Thyroid gland (tissue), 4 donors: Measurements from ENCODE around the gene TWF2.

ENCODE experiments used
- POLR2A ChIP-seq, 2 donors: fragments of 450-650 bp; IDR thresholded peaks; one replicate each; pipeline ENCODE4 v1.6.1; 2017; ENCODE audit warnings: antibody characterized with exemption in 2 of 2, mild to moderate bottlenecking in 2 of 2, moderate library complexity in 1 of 2
- TF ChIP-seq, protein P1 (sequence below), 6 experiments: fragments of 200-600 bp in 3 of 6; fragments of 450-650 bp in 3 of 6; sonication (generic) in 3 of 6; IDR thresholded peaks; one replicate each; pipeline ENCODE4 v1.5.1; 2016 to 2019; ENCODE audit warnings: antibody characterized with exemption in 6 of 6, mild to moderate bottlenecking in 2 of 6, inconsistent platforms in 1 of 6, moderate library complexity in 1 of 6

DNA sequence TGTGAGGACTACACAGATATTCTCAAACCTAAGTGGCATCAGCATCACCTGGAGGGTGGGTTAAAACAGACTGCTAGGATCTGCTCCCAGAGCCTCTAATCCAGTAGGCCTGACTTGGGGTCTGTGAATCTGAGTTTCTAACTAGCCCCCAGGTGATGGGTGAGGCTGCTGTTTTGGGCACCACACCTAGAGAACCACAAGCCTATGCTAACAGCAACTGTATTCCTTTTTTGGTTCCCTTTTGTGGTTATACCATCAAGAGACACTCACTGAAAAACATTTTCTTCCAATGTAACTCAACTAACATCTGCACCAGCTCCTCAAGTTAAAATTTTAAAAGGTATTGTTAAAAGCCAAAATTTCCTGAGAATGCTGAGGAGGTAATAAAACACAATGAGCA, 23.5 kb upstream of the TWF2 start:
- TF ChIP-seq, protein P1, sequence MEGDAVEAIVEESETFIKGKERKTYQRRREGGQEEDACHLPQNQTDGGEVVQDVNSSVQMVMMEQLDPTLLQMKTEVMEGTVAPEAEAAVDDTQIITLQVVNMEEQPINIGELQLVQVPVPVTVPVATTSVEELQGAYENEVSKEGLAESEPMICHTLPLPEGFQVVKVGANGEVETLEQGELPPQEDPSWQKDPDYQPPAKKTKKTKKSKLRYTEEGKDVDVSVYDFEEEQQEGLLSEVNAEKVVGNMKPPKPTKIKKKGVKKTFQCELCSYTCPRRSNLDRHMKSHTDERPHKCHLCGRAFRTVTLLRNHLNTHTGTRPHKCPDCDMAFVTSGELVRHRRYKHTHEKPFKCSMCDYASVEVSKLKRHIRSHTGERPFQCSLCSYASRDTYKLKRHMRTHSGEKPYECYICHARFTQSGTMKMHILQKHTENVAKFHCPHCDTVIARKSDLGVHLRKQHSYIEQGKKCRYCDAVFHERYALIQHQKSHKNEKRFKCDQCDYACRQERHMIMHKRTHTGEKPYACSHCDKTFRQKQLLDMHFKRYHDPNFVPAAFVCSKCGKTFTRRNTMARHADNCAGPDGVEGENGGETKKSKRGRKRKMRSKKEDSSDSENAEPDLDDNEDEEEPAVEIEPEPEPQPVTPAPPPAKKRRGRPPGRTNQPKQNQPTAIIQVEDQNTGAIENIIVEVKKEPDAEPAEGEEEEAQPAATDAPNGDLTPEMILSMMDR (IDR thresholded peaks at IDR 0.05): no peak
- no peak for TF ChIP-seq POLR2A (IDR thresholded peaks at IDR 0.05)
